Amniotic stem cell (primary cell): Measurements from ENCODE around the gene ADORA1.

ENCODE experiments used
- DNase-seq: peaks from one replicate; lab custom pipeline; 2025; lab: John Stamatoyannopoulos, UW

Gene ADORA1

DNA sequence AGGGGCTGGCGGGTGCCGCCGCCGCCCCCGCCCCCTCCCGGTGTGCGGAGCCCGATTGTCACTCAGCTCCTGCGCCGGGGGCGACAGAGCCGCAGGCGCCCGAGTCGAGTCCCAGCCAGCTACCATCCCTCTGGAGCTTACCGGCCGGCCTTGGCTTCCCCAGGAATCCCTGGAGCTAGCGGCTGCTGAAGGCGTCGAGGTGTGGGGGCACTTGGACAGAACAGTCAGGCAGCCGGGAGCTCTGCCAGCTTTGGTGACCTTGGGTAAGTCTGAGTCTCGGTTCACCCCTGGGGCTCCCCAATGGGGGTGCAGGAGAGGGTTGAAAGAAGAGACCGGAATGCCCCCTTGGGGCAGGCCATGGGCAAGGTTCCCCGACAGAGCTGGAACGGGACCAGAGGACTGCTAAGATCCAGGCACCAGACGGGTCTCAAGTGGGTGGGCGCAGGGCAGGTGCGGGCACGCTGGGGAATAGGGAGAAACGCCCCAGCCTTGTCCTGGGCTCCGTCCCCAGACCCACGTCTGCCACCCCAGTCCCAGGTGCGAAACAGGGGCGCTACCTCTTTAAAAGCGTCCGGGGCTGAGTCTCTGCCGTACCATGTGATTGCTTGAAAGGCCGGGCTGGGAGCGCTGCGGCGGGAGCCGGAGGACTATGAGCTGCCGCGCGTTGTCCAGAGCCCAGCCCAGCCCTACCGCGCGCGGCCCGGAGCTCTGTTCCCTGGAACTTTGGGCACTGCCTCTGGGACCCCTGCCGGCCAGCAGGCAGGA is at the start of gene ADORA1:
TSS of gene ADORA1 (plus strand) at position 61 of the 765 bp plus-strand sequence. CDS start 1,116 bp downstream, outside the sequence.
- DNase-seq, result peak; percentile 42

DNA sequence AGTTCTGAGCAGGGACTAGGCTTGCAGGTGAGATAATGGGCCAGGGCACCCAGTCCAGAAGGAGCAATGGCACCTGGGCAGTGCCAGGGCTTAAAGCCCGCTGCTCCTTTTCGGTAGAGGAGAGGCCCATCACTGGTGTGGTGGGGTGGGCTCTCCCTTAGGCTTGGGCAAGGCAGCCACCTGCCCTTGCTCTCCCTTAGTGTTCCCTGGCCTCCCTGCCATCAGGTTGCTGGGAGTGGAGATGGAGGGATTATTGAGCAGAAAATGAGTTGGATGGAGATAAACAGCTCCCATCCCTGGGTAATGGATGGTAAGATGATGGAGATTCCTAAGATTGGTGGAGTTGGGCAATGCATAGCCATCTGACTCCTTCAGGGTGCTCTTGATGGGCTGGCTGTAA is 49.6 kb upstream of the ADORA1 start:
- DNase-seq, result no peak

DNA sequence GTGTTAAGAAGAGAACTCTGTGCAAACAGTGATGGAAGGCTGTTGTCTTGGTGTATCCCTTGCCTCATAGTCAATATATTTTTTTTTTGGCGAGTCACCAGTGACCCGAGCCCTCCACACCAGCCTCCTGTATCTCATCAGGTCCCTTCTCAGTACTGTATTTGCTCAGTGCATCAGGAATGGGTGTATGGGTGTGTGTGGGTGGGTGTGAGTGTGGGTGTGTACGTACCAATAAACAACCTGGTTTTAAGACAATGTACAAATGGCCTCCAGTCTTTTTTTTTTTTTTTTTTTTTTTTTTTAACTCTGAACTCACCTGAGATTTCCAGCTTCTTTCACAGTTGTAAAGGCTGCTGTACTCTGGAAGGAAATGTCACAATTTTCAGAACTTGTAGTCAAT is 49.0 kb upstream of the ADORA1 start:
- DNase-seq, result no peak

DNA sequence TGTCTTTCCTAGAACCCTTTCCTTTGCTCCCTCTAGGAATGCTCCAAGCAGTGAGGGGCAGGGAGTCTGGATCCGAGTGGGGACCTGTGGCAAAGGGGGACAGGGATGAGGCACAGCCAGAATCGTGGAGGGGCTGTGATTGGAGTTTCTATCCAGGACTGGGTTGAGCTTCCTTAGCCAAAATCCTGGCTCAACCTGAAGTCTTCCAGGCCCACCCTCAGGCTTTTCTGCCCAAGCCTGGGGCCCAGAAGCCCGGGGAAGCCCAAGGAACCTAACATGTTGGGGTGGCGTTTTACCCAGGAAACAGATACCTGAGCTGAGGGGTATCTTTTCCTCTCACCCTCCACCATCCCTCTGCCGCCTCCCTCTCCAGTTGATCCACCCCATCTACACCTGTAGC is 47.1 kb upstream of the ADORA1 start:
- no peak for DNase-seq

DNA sequence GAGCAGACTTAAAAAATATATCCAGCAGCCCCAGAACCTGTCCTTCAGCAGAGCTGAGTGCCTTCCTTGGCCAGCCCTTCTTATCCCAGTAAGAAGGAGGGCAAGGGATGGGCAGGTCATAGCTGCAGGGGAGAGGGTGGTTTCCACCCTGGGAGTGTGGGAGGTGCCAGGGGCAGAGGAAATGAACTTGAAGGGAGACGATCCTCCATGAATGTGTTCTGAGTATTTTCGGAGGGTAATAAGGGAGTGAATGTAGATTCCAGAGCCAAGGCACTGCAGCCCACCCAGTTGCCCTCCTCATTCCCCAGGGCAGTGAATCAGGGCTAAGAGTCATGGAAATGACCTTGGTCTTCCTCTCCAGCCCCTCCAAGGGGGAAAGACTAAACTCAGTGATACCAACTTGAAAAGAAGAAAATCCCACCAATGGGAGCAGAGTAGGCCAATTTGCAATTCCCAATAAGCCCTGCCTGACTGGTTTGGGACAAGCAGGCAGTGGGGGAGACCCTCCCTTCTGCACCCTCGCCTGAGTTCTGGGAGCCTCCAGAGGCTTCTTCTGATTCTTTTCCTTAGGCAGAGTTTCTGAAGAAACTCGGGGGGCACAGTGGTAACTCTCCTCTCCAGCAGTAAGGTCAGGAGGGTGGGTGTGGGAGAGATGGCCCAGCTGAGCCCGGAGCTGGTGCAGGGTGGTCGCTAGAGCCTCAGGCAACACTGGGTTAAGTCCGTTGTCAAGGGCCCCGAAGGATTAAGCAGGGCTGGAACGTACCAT is 45.9 kb upstream of the ADORA1 start:
- DNase-seq, result no peak

DNA sequence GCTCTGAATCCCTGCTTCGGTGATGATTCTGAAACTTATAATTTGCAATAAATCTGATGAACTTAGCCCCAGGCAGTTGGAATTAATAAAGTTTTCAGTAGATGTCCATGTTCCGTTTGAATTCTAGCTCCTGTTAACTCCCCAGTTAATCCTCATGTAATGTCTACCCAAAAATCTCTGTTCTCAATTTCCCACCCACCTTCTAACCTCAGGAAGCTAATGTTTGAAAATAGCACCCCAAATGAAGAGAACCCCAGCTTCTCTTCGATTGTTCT is 45.4 kb upstream of the ADORA1 start:
- no peak for DNase-seq

DNA sequence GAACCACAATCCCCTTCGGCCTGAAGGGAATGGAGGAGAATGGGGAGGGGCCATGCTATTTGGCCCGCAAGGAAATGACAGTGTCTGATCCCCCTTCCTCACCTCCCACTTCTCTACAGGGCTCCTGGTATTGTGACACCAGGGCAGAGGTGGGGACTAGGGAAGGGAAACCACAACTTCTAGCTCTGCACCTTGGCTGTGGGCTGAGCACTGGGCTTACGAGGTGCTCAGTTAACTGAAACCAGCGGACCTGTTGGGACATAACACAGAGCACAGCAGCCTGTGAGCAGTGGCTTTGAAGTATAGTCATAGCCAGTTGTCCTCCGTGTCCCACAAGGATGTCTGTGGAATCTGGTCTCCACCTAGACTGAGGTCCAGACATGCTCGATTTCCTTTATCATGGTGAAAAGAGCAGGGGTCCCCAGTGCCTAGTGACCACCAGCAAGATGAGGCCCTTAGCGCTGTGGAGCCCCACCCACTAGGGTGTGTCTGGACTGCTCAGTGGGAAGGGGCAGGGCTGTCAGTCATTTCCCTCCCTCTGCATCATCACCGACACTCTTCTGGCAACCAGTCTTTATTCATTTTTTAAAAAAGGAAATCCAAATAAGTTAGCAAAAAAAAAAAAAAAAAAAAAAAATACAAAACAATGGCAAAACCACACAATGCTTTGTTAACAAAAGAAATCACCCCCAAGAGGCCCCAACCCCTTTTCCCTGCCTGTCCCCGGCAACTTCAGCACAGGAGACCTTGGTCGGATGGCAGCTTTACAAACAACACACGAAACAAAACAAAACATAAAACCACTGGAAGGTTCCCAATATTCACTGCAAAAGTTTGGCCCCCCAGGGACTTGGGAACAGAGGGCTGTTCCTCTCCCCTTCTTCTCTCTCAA is 44.7 kb upstream of the ADORA1 start:
- DNase-seq, result no peak

DNA sequence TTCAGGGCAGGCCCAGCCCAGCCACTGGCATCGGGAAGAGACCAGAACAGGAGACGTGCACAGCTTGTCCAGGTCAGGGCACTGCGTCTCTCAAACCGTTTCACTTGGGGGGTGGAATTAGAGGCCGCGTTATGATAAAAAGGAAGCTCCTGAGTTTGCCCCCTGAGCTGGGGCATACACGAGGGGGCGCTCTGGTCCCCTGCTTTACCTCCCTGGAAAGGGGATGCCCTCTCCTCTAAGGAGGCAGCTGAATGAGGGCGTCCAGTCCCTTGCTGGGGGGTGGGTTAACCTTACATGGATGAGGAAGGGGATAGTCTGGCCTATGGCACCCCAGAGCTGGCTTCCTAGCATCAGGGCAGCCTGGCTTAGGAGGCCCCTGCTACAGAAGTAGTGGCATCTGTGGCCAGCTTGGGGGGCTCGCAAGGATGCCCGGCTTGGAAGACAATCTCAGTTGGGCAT is 44.0 kb upstream of the ADORA1 start:
- no peak for DNase-seq

DNA sequence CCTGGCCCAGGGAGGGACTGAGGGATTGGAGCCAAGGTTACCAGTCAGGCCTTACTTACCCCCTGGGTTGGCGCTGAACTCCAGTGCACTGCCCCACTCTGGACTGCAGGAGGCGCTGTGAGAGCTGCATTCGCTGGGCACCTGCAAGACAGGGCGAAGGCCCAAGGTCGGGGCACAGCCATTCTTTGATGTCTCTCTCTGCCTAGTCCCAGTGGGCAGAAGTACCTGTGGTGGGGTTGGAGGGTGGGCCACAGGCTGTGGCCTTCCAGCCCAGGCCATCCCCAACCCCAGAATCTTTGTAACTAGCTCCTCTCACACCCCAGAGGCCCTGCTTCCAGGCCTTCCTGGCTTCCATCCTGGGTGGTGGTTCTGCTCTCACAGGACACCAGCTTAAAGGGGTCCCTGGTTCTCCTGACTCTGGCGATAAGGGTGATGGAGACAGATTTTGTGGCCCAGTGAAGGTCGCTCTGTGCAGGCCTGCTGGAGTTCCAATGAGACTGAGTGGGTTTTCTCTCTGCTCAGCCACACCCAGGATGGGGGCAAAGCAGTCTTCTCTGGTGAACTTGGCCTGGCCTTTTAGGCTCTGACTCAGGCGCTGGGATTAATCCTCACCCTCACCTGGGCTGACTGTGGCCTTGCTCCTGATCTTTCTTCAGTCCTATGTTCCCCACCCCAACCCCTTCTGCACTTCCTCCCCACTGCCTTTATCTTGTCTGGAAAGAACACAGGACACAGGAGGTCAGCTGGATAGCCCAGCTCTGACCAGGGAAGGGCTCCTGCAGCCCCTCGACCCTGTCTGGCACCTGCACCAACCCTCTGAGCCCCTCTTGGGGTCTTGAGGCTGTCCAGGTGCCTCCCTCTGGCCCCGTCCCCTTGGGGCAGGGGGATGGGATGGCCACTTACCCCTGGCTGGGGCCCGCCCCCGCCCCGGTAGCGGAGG is 42.7 kb upstream of the ADORA1 start:
- no peak for DNase-seq

DNA sequence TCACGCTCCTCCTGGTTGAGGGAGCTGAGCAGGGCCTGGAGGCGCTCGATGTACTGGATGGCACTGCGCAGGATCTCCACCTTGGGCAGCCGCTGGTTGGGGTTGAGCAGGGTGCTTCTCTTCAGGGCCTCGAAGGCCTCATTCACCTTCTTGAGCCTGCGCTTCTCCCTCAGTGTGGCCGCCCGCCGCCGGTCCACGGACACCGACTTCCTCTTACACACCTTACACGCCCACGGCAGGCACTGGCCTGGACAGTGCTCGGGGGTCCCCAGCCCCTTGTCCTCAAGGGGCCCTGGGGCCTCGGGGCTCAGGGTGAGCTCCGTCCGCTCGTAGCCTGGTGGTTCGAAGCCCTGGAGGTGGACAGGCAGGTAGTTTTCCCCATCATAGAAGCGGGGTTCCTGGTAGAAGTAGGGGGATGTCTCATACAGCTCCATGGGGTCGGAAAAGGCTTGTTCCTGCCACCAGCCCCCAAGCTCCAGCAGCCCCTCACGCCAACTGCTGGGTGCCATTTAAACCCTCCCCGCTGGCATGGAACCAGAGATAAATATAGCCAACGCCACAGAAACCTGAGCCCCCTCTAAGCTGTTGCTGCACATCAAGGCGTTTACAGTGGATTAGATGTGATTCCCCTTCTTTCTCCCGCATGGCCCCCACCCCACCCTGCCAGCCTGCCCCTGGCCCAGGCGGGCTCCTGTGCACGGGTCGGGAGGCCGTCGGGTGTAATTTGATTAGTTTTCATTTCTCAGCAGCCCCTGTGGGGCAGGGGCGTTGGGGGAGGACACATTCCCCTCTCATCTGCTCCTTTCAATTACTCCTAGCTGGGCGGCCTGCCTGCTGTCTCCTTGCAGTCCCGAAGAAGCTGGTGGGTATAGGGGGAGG is 41.8 kb upstream of the ADORA1 start, which contains the start of gene MYOG:
TSS of gene MYOG (minus strand) at position 485 of the 879 bp plus-strand sequence. CDS start at position 434, 51 bp downstream.
- no peak for DNase-seq

DNA sequence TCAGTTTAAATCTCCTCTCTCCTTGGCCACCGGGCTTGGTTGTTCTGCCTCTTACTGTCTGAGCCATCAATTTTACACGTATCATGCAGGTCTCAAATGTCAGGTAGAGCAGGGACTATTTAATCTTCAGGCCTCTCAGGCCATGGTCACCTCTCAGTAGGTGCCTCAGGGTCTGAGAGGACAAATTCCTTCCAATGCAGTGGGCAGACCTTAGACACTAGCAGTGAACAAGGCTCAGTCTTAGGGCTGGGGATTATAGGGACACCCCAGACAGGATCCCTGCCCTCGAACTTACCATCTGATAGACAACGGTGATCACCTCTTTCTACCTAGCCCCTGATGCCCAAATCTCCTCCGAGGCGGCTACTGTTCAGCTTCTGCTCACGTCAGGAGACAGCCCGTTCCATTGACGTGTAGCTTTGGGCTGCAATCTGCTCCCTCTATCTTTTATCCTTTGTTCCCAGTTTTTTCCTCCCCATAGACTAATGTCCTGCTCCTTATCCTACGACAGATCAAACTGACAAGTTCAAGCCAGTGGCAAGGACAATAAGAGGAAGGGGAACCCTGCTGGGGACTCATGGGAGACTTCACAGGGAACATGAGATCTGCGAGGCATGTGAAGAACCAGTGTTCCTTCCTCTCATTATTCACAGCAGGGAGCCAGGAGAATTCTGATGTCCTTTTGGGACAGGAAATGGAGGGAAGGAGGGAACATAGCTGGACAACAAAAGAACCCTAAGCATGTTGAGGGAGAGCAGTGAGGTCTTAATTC is 40.3 kb upstream of the ADORA1 start:
- no peak for DNase-seq

DNA sequence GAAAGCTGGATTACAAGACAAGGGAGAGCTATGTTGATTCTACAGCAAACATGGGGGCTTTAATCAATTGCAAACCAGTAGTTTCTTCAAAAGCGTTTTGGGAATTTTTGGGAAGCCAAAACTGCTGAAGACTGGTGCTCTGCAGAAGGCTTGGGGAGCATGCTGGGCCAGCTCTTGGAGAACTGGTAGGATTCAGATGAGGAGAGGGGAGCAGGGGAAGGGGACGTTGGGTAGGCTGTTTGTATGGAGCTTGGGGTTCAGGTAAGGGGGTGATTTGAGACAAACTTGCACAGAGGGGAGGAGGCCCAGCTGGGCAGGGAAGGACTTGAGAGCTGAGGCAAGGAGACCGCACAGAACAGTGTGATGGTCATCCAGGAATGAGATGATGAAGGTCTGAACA is 39.1 kb upstream of the ADORA1 start:
- DNase-seq, result no peak

DNA sequence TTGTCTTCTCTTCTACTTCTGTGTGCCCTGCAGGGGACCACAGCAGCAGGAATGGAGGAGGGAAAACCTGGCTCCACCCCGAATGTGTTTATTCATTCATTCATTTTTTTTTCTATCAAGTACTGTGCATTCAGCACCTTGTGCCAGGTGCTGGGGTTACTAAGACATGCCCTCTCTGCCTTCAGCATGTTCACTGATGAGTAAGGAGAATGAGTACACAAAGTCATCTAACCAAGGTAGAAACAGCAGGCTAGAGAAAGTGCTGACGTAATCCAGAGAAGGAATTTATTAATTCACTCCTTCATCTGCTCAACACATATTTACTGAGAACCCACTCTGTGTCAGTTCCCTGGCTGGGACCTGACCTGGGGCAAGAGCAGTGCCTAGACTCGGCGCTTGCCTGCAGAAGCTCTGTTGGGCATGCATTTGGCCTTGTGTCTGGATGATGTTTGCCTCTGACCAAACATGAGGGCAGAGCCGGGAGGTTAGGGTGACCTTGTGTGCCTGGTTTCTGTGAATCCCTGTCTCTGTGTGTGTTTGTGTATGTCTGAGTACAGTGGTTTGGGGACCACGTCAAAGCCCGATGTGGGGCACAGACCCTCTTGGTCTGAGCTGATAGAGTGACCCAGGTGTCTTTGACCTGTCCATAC is 38.4 kb upstream of the ADORA1 start:
- no peak for DNase-seq

DNA sequence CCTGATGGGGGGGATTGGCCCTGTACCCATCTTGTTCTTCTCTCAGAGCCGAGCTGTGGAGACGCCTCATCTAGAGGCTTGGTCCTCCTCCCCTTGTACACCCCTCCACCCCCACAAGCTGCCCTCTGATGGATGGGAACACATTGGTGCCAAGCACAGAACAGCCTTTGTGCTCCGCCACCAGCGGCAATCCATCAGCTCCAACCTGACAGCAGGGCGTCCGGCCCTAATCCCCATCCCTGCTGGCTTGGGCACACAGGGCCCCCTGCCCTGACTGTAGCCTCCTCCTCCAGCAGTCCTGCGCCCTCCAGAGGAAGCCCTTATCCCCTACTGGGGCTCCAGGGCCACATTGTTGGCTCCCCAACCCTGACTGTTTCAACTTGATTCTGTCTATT is 37.9 kb upstream of the ADORA1 start:
- DNase-seq, result no peak

DNA sequence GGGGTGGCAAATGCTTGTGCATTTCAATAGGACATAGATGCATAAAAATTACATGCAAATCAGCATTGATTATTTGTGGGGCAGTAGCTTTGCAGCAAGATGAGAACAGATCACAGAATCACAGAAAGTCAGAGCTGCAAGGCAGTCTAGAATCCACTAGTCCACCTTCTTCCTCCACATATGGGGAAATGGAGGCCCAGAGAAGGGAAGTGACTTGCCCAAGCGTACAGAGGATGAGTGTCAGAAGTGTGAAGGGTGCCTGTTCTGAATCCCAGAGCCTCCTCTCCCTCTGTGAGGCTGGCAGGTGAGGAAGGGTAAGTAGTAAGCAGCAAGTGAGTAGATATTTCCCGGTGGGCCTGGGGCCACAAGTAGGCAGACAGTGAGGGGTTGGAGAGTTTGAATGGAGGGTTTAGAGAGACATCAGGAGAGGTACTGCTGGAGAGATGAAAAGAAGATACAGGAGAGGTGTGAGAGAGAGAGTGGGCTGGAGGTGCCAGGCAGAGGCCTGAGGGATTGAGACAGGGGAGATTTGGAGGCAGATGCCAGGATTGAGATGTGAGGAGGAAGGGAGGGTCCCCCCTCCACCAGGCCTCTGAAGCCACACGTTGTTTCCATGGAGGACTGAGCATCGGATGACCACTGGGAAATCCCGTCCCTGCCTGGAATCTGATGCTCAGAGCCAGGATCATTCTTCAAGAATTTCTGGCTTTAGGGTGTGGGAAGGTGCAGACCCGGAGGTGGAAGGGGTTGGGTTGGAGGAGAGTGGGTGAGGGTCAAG is 36.9 kb upstream of the ADORA1 start:
- no peak for DNase-seq

DNA sequence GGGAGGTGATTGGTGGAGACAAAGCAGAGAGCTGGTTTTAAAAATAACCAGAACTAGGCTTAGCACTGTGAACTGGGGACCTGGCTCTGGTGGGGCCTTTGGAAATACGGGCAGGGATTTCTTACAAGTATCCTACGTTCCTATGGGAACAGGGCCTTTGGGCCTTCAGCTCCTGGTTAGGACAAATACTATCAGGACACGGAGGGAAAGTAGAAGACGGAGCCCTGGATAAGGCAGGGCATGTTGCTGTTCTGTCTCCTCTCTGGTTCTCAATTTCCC is 36.4 kb upstream of the ADORA1 start:
- no peak for DNase-seq

DNA sequence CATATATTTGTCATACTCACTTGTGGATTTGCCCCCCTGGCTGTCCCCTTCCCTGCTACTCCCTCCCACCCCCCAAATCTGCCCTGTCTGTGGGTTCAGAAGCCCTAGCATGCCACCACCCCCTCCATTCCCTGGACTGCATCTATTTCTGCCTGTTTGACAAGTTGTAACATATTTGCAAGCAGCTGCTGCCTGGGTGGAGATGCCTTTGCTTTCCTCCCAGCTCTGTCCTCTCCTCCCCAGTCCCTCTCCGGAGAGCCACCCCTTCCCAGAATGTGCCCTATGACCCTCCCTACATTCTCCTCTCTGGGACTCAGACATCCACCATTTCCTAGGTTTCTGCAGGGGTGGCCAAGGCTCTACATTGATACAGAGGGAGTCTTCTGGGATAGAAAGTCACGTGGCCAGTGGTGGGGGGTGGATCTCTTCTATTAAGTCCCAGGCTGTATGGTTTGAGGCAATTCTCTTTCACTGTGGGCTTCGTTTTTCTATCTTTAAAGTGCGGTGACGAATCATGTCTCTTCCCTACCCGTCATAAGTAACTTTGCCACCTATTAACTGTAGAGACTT is 35.7 kb upstream of the ADORA1 start:
- DNase-seq, result no peak

DNA sequence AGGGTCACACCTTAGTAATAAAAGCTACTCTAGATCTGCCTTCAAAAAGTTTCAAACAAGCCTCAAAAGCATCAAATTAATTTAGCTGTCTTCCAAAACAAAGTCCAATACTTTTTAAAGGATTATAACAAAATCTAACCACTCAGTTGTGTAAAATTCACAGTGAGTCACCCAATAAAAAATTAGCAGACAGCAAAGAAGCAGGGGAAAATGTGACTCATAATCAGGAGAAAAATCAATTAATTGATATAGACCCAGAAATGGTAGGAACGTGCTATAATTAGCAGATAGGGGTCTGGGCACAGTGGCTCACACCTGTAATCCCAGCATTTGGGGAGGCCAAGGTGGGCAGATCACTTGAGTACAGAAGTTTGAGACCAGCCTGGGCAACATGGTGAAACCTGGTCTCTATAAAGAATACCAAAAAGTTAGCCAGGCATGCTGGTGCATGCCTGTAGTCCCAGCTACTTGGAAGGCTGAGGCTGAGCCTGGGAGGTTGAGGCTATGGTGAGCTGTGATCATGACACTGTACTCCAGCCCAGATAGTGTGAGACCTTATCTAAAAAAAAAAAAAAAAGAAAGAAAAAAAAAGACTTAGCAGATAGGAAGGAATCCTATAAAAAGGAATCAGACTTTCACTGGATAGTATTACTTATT is 33.6 kb upstream of the ADORA1 start:
- no peak for DNase-seq
